PC-9 (cell line): ENCODE results near the gene TSPAN14. TPM values are rescaled to one million over a fixed set of nuclear protein-coding genes. Genes with fewer than 3 reads are reported as not detected.

Experiments
- BruUV-seq: library from RNA; stranded (reverse); fragments of 400-500 nt; replicated peaks from 2 replicates; lab custom pipeline; 2021; lab: Mats Ljungman, UMichigan
- CTCF ChIA-PET: fragments of 300-600 bp; sonication (Branson Sonifier 250); formaldehyde crosslinking; loops from one replicate; lab custom pipeline; 2022; ENCODE audit warnings: antibody characterized with exemption; lab: Charles Lee
- POLR2A ChIA-PET: fragments of 300-600 bp; sonication (Branson Sonifier 250); formaldehyde crosslinking; loops from one replicate; lab custom pipeline; 2022; ENCODE audit warnings: antibody characterized with exemption; ENCODE audit not compliant: unreplicated experiment; lab: Charles Lee
- DNase-seq, 2 experiments: peaks; one replicate each; pipeline versions ENCODE4 v3.0.0 to v3.0.0-alpha.2; 2015 to 2022; ENCODE audit warnings: mixed read lengths in 1 of 2
- H2AFZ ChIP-seq: fragments of 200-600 bp; sonication (generic); 2 replicates; pipeline ENCODE4 v1.8.1; 2017; ENCODE audit warnings: antibody characterized with exemption
- H3F3A ChIP-seq: fragments of 200-600 bp; sonication (generic); 2 replicates; pipeline ENCODE4 v1.8.1; 2017; ENCODE audit warnings: antibody characterized with exemption, mild to moderate bottlenecking, low read depth; ENCODE audit not compliant: insufficient read depth
- H3K27ac ChIP-seq: fragments of 200-600 bp; sonication (generic); 2 replicates; pipeline ENCODE4 v1.6.1; 2016; ENCODE audit warnings: mixed run types
- H3K27me3 ChIP-seq: fragments of 200-600 bp; sonication (generic); 2 replicates; pipeline ENCODE4 v1.6.1; 2016; ENCODE audit warnings: low read depth, mixed run types; ENCODE audit not compliant: insufficient read depth
- H3K36me3 ChIP-seq: fragments of 200-600 bp; sonication (generic); 2 replicates; pipeline ENCODE4 v1.6.1; 2016; ENCODE audit warnings: low read depth, mixed run types
- H3K4me1 ChIP-seq: fragments of 200-600 bp; sonication (generic); replicated peaks from 2 replicates; pipeline ENCODE4 v1.6.1; 2016; ENCODE audit warnings: mixed run types; ENCODE audit not compliant: insufficient read depth
- H3K4me2 ChIP-seq: fragments of 200-600 bp; sonication (generic); 2 replicates; pipeline ENCODE4 v1.6.1; 2017; ENCODE audit warnings: mixed run types
- H3K4me3 ChIP-seq: fragments of 200-600 bp; sonication (generic); 2 replicates; pipeline ENCODE4 v1.6.1; 2016; ENCODE audit warnings: mixed run types
- H3K79me2 ChIP-seq: fragments of 200-600 bp; sonication (generic); 2 replicates; pipeline ENCODE4 v1.6.1; 2017; ENCODE audit warnings: low read depth, mixed run types
- H3K9me2 ChIP-seq: fragments of 200-600 bp; sonication (generic); 2 replicates; pipeline ENCODE4 v1.8.1; 2017; ENCODE audit warnings: mild to moderate bottlenecking; ENCODE audit not compliant: insufficient read depth
- H3K9me3 ChIP-seq: fragments of 200-600 bp; sonication (generic); 2 replicates; pipeline ENCODE4 v1.8.1; 2016; ENCODE audit warnings: low read depth; ENCODE audit not compliant: insufficient read depth
- H4K20me1 ChIP-seq: fragments of 200-600 bp; sonication (generic); 2 replicates; pipeline ENCODE4 v1.8.1; 2017; ENCODE audit not compliant: insufficient read depth
- CTCF ChIP-seq: fragments of 200-600 bp; sonication (generic); conservative IDR thresholded peaks from 2 replicates; pipeline ENCODE4 v1.6.1; 2017; ENCODE audit warnings: mixed run types, antibody characterized with exemption, mild to moderate bottlenecking, moderate library complexity
- EZH2 ChIP-seq: fragments of 200-600 bp; sonication (generic); IDR thresholded peaks from 2 replicates; pipeline ENCODE4 v1.8.0; 2017; ENCODE audit warnings: antibody characterized with exemption, low read depth
- intact Hi-C: fragments of 100-400 bp; cut with micrococcal nuclease; formaldehyde crosslinking; loops from one replicate; pipeline ENCODE4 v1.10.0; 2022; ENCODE audit not compliant: unreplicated experiment
- total RNA-seq: library from RNA; stranded (reverse); gene quantifications from 2 replicates; pipeline ENCODE4 v1.2.3, GENCODE V29; 2021

The TSPAN14 gene
- total RNA-seq, 1 experiment from 2014 or later: 135 TPM

GRCh38 chr10:80496555-80497172 is 42.6 kb downstream of the TSPAN14 start:
- Histone ChIP-seq H3K4me2 (peak overlapping the region; percentile 80), H3K79me2 (peaks cover 97% of the 10 kb centered on the region), H3F3A (peaks cover 96% of the 10 kb centered on the region), H3K4me1 (peaks cover 91% of the 10 kb centered on the region), H3K27me3 (no peaks in the 10 kb centered on the region), H3K27ac (peak overlapping the region; percentile 99), H3K4me3 (no peak overlapping the region), H4K20me1 (0 out of 2 replicates have a peak, but pooled peaks cover 2% of the 10 kb centered on the region), H3K36me3 (peaks cover 40% of the 10 kb centered on the region), H3K9me2 (no peaks in the 10 kb centered on the region), H3K9me3 (no peaks in the 10 kb centered on the region), H2AFZ (no peak overlapping the region)
- no peak for TF ChIP-seq CTCF
- TF ChIP-seq EZH2: no peak
- DNase-seq: no peak
- no TSS peak for BruUV-seq
- ChIA-PET CTCF (no interaction called here), POLR2A (no interaction called here)
- intact Hi-C loops: no loop called here

GRCh38 chr10:80497187-80498077 is 43.3 kb downstream of the TSPAN14 start:
- H3K4me1 ChIP-seq: peaks cover 96% of the 10 kb centered on the region
- ChIA-PET CTCF (no interaction called here), POLR2A (interaction anchor here (0.5 to 0.7 kb wide), 2 partner anchors 9 to 13 kb away, joined by 3 read pairs; no protein-coding TSS in a partner anchor)
- H3K36me3 ChIP-seq: peaks cover 41% of the 10 kb centered on the region
- H3K9me2 ChIP-seq: no peaks in the 10 kb centered on the region
- DNase-seq: no peak
- BruUV-seq: no TSS peak
- H4K20me1 ChIP-seq: no peaks in the 10 kb centered on the region
- H3K27ac ChIP-seq: peak overlapping the region; percentile 99
- peak overlapping the region; percentile 80 for H3K4me2 ChIP-seq
- intact Hi-C loops: loop anchor here (1.0 kb wide), 1 partner anchor 26 kb away; no protein-coding TSS in a partner anchor
- H3K79me2 ChIP-seq: peaks cover 97% of the 10 kb centered on the region
- TF ChIP-seq CTCF (no peak), EZH2 (no peak)
- H3K9me3 ChIP-seq: no peaks in the 10 kb centered on the region
- no peaks in the 10 kb centered on the region for H3K27me3 ChIP-seq
- H3K4me3 ChIP-seq: no peak overlapping the region
- no peak overlapping the region for H2AFZ ChIP-seq
- peaks cover 96% of the 10 kb centered on the region for H3F3A ChIP-seq

GRCh38 chr10:80498078-80498832 is 44.1 kb downstream of the TSPAN14 start:
- ChIA-PET CTCF (interaction anchor here (1.0 kb wide), 1 partner anchor 114 kb away, joined by 3 read pairs; no protein-coding TSS in a partner anchor), POLR2A (interaction anchor here (0.6 to 1.2 kb wide), 4 partner anchors 8 to 95 kb away, joined by 3 to 5 read pairs (median 4); no protein-coding TSS in a partner anchor)
- no peaks in the 10 kb centered on the region for H3K9me3 ChIP-seq
- DNase-seq: no peak
- H3K4me3 ChIP-seq: peak overlapping the region; percentile 21; the same call in 1 of the 2 replicates
- H3K9me2 ChIP-seq: no peaks in the 10 kb centered on the region
- H3K79me2 ChIP-seq: peaks cover 97% of the 10 kb centered on the region
- intact Hi-C loops: loop anchor here (1.0 kb wide), 1 partner anchor 27 kb away; no protein-coding TSS in a partner anchor
- no peak for TF ChIP-seq CTCF
- TF ChIP-seq EZH2: no peak
- BruUV-seq: TSS peak; percentile 30
- H2AFZ ChIP-seq: no peak overlapping the region
- peaks cover 96% of the 10 kb centered on the region for H3F3A ChIP-seq
- no peaks in the 10 kb centered on the region for H4K20me1 ChIP-seq
- peaks cover 98% of the 10 kb centered on the region for H3K4me1 ChIP-seq
- H3K36me3 ChIP-seq: peaks cover 40% of the 10 kb centered on the region
- H3K27ac ChIP-seq: peak overlapping the region; percentile 99
- peak overlapping the region; percentile 80 for H3K4me2 ChIP-seq
- no peaks in the 10 kb centered on the region for H3K27me3 ChIP-seq
